ENCODE measurements around the gene MARCHF3. TPM values are rescaled to one million over a fixed set of nuclear protein-coding genes. Genes with fewer than 3 reads are reported as not detected.

Gene MARCHF3
- total and polyA plus RNA-seq, 10 of the 15 experiments (the other 5 are each of a cell fraction or from before 2014, with no cell fraction given) = 3.6 to 24.1 (median 11.3) TPM

- DNase-seq (ENCODE audit: low read depth, low spot score) (no peak), ATAC-seq (no peak), FAIRE-seq (no peak)
- Histone ChIP-seq H3K9me3 (replicated peaks; ENCODE audit: control insufficient read depth, insufficient read depth, low read length) (no peaks in the 10 kb centered on the region; the same call in 1 of the 3 replicates), H2AFZ (ENCODE audit: control insufficient read depth, low read depth, low read length) (no peak overlapping the region), H3K4me3 (no peak overlapping the region), H3K27ac (ENCODE audit: control insufficient read depth, insufficient read depth) (no peak overlapping the region), H3K27me3 (replicated peaks in 1 of 2; ENCODE audit: control insufficient read depth in 2 of 2, insufficient read depth in 2 of 2, low read length in 1 of 2) (no peaks in the 10 kb centered on the region), H4K20me1 (ENCODE audit: control insufficient read depth, insufficient read depth) (no peaks in the 10 kb centered on the region), H3K36me3 (ENCODE audit: control insufficient read depth in 2 of 2, insufficient read depth in 2 of 2, low read length in 1 of 2) (no peaks in the 10 kb centered on the region; a peak in 2 of 4 replicates), H3K4me2 (ENCODE audit: control insufficient read depth, insufficient read depth) (no peak overlapping the region), H3K79me2 (ENCODE audit: control insufficient read depth, insufficient read depth, low read length) (no peaks in the 10 kb centered on the region), H3K4me1 (ENCODE audit: control insufficient read depth, insufficient read depth, low read length) (no peaks in the 10 kb centered on the region), H3K9ac (ENCODE audit: control insufficient read depth, insufficient read depth, low read length) (no peak overlapping the region)
- intact Hi-C loops (cut with micrococcal nuclease; ENCODE audit: unreplicated experiment) (no loop called here), in situ Hi-C loops (cut with MboI) (no loop called here)
- RAD21 ChIA-PET (ENCODE audit: unreplicated experiment) = no interaction called here
- SMC1A ChIA-PET (ENCODE audit: uncharacterized antibody, unreplicated experiment) = no interaction called here
- POLR2A ChIA-PET = no interaction called here
- 43% methylated on average over 1 of the region's 1 CpG for WGBS (ENCODE audit: insufficient coverage, insufficient replicate concordance, low lambda C conversion rate, missing lambda C conversion rate)
- no peak for TF ChIP-seq BMI1 (IDR thresholded peaks at IDR 0.05; ENCODE audit: borderline replicate concordance)
- TF ChIP-seq FOXM1 (IDR thresholded peaks at IDR 0.05; ENCODE audit: low read depth, low read length) = no peak
- TF ChIP-seq TCF12 (IDR thresholded peaks at IDR 0.05; ENCODE audit: low read depth, low read length) = no peak
- TF ChIP-seq YY1 (IDR thresholded peaks at IDR 0.05; ENCODE audit: low read depth, low read length) = no peak
- no peak for TF ChIP-seq NFIC (IDR thresholded peaks at IDR 0.05; ENCODE audit: low read depth, low read length)
- no peak for TF ChIP-seq CHD4 (IDR thresholded peaks at IDR 0.05)
- no peak for TF ChIP-seq ETV6 (conservative IDR thresholded peaks at IDR 0.05 in 1 of 2, IDR thresholded peaks at IDR 0.05 in 1 of 2; ENCODE audit: borderline replicate concordance in 1 of 2, low read depth in 1 of 2)
- BruUV-seq (replicated peaks) = no TSS peak
- CTCF ChIA-PET = interaction anchor here (0.8 kb wide), 1 partner anchor 14 kb away, joined by 3 read pairs; no protein-coding TSS in a partner anchor
Observed at GRCh38 chr5:127051591-127051990, 21.2 kb upstream of the MARCHF3 start.

All from GM12878 (cell line).